Lung (tissue), 12 donors: ENCODE measurements around the gene S100A13. TPM values are rescaled to one million over a fixed set of nuclear protein-coding genes. Genes with fewer than 3 reads are reported as not detected.
"Not testable (repeated sequence)": the region's sequence is repeated elsewhere in the genome, so short reads cannot be mapped to it uniquely, and the experiment has no call there.

Experiments
- ATAC-seq: fragments of 200-7000 bp; cut with Tn5 transposase; one replicate; pipeline ENCODE4 v1.9.1; 2020; ENCODE audit warnings: moderate number of reproducible peaks; ENCODE audit not compliant: insufficient read depth, low FRiP score
- DNase-seq, 3 donors: peaks; one replicate each; pipeline ENCODE4 v3.0.0-alpha.2; 2013 to 2017
- H3K27ac ChIP-seq, 2 donors: one replicate each; pipeline ENCODE4 v1.5.1; 2013; ENCODE audit warnings: mild to moderate bottlenecking in 2 of 2, moderate library complexity in 2 of 2, control low read depth in 1 of 2, inconsistent platforms in 1 of 2, low read depth in 1 of 2, low read length in 1 of 2
- H3K27me3 ChIP-seq, 3 donors: one replicate each; pipeline ENCODE4 v1.5.1; 2013; ENCODE audit warnings: low read length in 2 of 3; ENCODE audit not compliant: control insufficient read depth in 3 of 3, insufficient read depth in 3 of 3
- H3K36me3 ChIP-seq, 4 donors: one replicate each; pipeline ENCODE4 v1.5.1; 2013; ENCODE audit warnings: low read length in 4 of 4, mild to moderate bottlenecking in 1 of 4, moderate library complexity in 1 of 4; ENCODE audit not compliant: control insufficient read depth in 4 of 4, insufficient read depth in 4 of 4
- H3K4me1 ChIP-seq, 5 donors: one replicate each; pipeline ENCODE4 v1.5.1; 2013; ENCODE audit warnings: low read length in 5 of 5, mild to moderate bottlenecking in 2 of 5, moderate library complexity in 1 of 5; ENCODE audit not compliant: control insufficient read depth in 5 of 5, insufficient read depth in 5 of 5
- H3K4me3 ChIP-seq: one replicate; pipeline ENCODE4 v1.5.1; 2013; ENCODE audit warnings: mild to moderate bottlenecking, control low read depth, moderate library complexity
- H3K9ac ChIP-seq, 2 donors: one replicate each; pipeline ENCODE4 v1.5.1; 2013; ENCODE audit warnings: low read length in 2 of 2, control low read depth in 1 of 2; ENCODE audit not compliant: insufficient read depth in 1 of 2
- H3K9me3 ChIP-seq, 4 donors: one replicate each; pipeline ENCODE4 v1.5.1; 2013; ENCODE audit warnings: low read length in 3 of 4, mild to moderate bottlenecking in 1 of 4, moderate library complexity in 1 of 4; ENCODE audit not compliant: control insufficient read depth in 4 of 4, insufficient read depth in 3 of 4
- WGBS, 2 donors: extraction: QIAGEN DNeasy Blood & Tissue Kit; methylation state at CpG; one replicate each; pipeline ENCODE4 v1.1.7; 2013; 5-methylcytosine and 5-hydroxymethylcytosine counted together
- polyA plus RNA-seq, 2 donors: library from polyadenylated mRNA; stranded (reverse); fragments of 200-250 nt; gene quantifications; one replicate each; pipeline ENCODE4 v1.2.1, GENCODE V29; 2013
- total RNA-seq, 2 donors: library from RNA; depleted of rRNA in 1 of 2; stranded (reverse); fragments of >200 nt in 1 of 2; gene quantifications; one replicate each; pipeline ENCODE4 v1.2.1, GENCODE V29; 2014 to 2021
- TF ChIP-seq, protein P1 (sequence below): IDR thresholded peaks from 2 replicates; pipeline ENCODE4 v1.5.1; 2012; ENCODE audit warnings: mild to moderate bottlenecking; ENCODE audit errors: control extremely low read depth, extremely low read depth
- donor health status: control.
- donor health status: control.
- donor health status: Bipolar disorder and iron deficiency.
- donor health status: healthy.
- donor health status: DM: yes; HTN: yes; CAD: no.

The S100A13 gene
- total and polyA plus RNA-seq, 4 donors: 36.2 to 168 (median 86.5) TPM

DNA sequence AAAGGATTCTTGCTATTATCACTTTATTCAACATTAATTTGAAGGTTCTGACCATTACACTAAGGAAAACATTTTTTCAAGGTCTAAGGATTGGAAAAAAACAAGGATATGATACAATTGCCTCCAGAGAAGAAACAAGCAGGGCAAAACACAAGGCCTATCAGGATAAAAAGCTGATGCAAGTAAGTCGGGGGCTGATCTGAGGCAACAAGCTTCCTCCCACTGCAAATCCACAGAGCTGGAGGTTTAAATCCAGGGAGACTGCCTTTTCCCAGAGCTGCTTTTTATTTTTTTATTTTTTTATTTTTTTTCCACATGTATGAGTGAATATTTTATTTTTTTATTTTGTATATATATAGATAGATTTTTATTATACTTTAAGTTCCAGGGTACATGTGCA is 42.3 kb downstream of the S100A13 start:
- ATAC-seq (no peak), DNase-seq (no peak)
- H3K4me1 ChIP-seq: no peaks in the 10 kb centered on the region
- WGBS, 2 donors: 64 to 86% methylated on average over 1 of the region's 1 CpG
- no peaks in the 10 kb centered on the region for H3K9me3 ChIP-seq
- peaks cover 0 to 2% (median 0%) of the 10 kb centered on the region in 4 donors for H3K36me3 ChIP-seq
- H3K9ac ChIP-seq: no peak overlapping the region
- no peak overlapping the region for H3K27ac ChIP-seq
- no peak overlapping the region for H3K4me3 ChIP-seq
- H3K27me3 ChIP-seq: no peaks in the 10 kb centered on the region
- TF ChIP-seq, protein P1, sequence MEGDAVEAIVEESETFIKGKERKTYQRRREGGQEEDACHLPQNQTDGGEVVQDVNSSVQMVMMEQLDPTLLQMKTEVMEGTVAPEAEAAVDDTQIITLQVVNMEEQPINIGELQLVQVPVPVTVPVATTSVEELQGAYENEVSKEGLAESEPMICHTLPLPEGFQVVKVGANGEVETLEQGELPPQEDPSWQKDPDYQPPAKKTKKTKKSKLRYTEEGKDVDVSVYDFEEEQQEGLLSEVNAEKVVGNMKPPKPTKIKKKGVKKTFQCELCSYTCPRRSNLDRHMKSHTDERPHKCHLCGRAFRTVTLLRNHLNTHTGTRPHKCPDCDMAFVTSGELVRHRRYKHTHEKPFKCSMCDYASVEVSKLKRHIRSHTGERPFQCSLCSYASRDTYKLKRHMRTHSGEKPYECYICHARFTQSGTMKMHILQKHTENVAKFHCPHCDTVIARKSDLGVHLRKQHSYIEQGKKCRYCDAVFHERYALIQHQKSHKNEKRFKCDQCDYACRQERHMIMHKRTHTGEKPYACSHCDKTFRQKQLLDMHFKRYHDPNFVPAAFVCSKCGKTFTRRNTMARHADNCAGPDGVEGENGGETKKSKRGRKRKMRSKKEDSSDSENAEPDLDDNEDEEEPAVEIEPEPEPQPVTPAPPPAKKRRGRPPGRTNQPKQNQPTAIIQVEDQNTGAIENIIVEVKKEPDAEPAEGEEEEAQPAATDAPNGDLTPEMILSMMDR: no peak

DNA sequence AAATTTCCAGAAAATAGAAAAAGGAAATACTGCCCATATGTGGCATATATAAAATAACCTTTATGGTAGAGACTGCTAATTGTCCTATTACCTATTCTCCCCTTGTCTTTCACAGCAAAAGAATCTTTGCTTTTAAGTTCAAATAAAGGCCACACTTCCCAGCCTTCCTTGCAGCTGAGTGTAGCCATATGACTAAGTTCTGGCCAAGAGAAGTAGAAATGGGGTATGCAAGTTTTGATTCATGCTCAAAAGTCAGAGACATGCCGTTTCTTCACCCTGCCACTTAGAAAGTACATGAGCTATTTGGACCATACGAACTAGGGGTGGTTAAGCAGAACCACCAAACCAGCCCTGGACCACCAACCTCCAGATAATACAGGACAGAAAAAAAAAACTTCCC is 43.3 kb downstream of the S100A13 start:
- Histone ChIP-seq H3K9me3 (no peaks in the 10 kb centered on the region), H3K36me3 (peaks cover 0 to 2% (median 0%) of the 10 kb centered on the region in 4 donors), H3K4me3 (no peak overlapping the region), H3K27ac (no peak overlapping the region), H3K9ac (no peak overlapping the region), H3K27me3 (no peaks in the 10 kb centered on the region), H3K4me1 (no peaks in the 10 kb centered on the region)
- WGBS, 2 donors: 82% methylated on average over 2 of the region's 2 CpGs
- no peak for ATAC-seq
- DNase-seq: no peak
- TF ChIP-seq, protein P1: no peak

GRCh38 chr1:153583514-153583913 is 43.8 kb downstream of the S100A13 start:
- not testable (repeated sequence) for H3K9me3 ChIP-seq, H3K36me3 ChIP-seq, H3K27me3 ChIP-seq, H3K9ac ChIP-seq, H3K27ac ChIP-seq, DNase-seq, H3K4me1 ChIP-seq, ATAC-seq, H3K4me3 ChIP-seq
- 80 to 81% methylated on average over 2 to 3 of the region's 3 CpGs for WGBS, 2 donors

DNA sequence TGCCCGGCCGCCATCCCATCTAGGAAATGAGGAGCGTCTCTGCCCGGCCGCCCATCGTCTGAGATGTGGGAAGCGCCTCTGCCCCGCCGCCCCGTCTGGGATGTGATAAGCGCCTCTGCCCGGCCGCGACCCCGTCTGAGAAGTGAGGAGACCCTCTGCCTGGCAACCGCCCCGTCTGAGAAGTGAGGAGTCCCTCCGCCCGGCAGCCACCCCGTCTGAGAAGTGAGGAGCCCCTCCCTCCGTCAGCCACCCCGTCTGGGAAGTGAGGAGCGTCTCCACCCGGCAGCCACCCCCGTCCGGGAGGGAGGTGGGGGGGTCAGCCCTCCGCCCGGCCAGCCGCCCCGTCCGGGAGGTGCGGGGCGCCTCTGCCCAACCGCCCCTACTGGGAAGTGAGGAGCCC is 44.5 kb downstream of the S100A13 start:
- not testable (repeated sequence) for DNase-seq, H3K36me3 ChIP-seq, H3K4me3 ChIP-seq, H3K4me1 ChIP-seq, H3K27ac ChIP-seq, H3K9me3 ChIP-seq, ATAC-seq, H3K9ac ChIP-seq, H3K27me3 ChIP-seq
- 95 to 96% methylated on average over 28 to 34 of the region's 34 CpGs for WGBS, 2 donors

DNA sequence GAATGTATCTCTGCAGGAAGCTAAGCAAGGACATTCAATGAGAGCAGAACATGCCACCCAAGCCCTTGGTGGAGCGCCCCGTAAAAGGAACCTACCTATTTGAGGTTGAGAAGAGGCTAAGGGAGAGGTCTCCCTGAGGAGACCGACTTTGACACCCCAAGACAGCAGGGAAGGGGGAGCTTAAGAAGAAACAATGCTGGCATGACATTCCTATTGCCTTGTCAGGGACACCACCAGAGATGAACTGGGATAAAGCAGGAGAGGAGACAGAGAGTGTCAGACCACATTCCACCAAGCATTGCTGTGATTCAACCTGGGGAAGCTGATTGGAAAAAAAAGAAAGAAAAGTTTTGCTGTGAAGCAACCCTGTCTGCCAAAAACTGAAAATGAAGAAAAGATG is 48.4 kb downstream of the S100A13 start:
- TF ChIP-seq, protein P1: no peak
- no peak overlapping the region for H3K4me3 ChIP-seq
- no peaks in the 10 kb centered on the region for H3K27me3 ChIP-seq
- peaks cover 0 to 2% (median 0%) of the 10 kb centered on the region in 5 donors for H3K4me1 ChIP-seq
- no peak for ATAC-seq
- H3K9me3 ChIP-seq: no peaks in the 10 kb centered on the region
- WGBS, 2 donors: 88 to 92% methylated on average over 3 of the region's 3 CpGs
- DNase-seq: no peak
- no peak overlapping the region for H3K27ac ChIP-seq
- no peak overlapping the region for H3K9ac ChIP-seq
- no peaks in the 10 kb centered on the region for H3K36me3 ChIP-seq
